Endothelial cell (in vitro differentiated cells): ENCODE measurements around the gene ZNF211. TPM values are rescaled to one million over a fixed set of nuclear protein-coding genes. Genes with fewer than 3 reads are reported as not detected.

Source experiments
- DNase-seq: peaks from one replicate; pipeline ENCODE4 v3.0.0; 2021; ENCODE audit warnings: low spot score
- H3K27ac Mint-ChIP-seq: one replicate; pipeline ENCODE4 v1.8.0; 2021; ENCODE audit warnings: mixed read lengths, inconsistent platforms; ENCODE audit not compliant: unreplicated experiment
- H3K27me3 Mint-ChIP-seq: one replicate; pipeline ENCODE4 v1.8.0; 2021; ENCODE audit warnings: mild to moderate bottlenecking, moderate library complexity, mixed read lengths, inconsistent platforms; ENCODE audit not compliant: unreplicated experiment
- H3K36me3 Mint-ChIP-seq: one replicate; pipeline ENCODE4 v1.8.0; 2021; ENCODE audit warnings: mild to moderate bottlenecking, low read depth, mixed read lengths, inconsistent platforms; ENCODE audit not compliant: unreplicated experiment
- H3K4me1 Mint-ChIP-seq: one replicate; pipeline ENCODE4 v1.8.0; 2021; ENCODE audit warnings: mild to moderate bottlenecking, mixed read lengths, inconsistent platforms; ENCODE audit not compliant: unreplicated experiment
- H3K4me3 Mint-ChIP-seq: one replicate; pipeline ENCODE4 v1.8.0; 2021; ENCODE audit warnings: mild to moderate bottlenecking, mixed read lengths, inconsistent platforms; ENCODE audit not compliant: unreplicated experiment
- H3K9me3 Mint-ChIP-seq: one replicate; pipeline ENCODE4 v1.8.0; 2021; ENCODE audit warnings: mixed read lengths, inconsistent platforms; ENCODE audit not compliant: unreplicated experiment
- total RNA-seq: library from RNA; stranded (reverse); fragmentation: NEBNext Ultra II Directional; extraction: Animal tissue kit (Norgen Biotek cat#: 25700); gene quantifications from one replicate; pipeline ENCODE4 v1.2.1, GENCODE V29; 2021; ENCODE audit not compliant: unreplicated experiment
- TF ChIP-seq, protein P1 (sequence below): fragments of 200-600 bp; sonication (generic); IDR thresholded peaks from one replicate; pipeline ENCODE4 v1.5.0; 2021; ENCODE audit warnings: antibody characterized with exemption; ENCODE audit not compliant: unreplicated experiment

Gene ZNF211
- total RNA-seq, 1 donor from 2014 or later: 31.1 TPM

DNA sequence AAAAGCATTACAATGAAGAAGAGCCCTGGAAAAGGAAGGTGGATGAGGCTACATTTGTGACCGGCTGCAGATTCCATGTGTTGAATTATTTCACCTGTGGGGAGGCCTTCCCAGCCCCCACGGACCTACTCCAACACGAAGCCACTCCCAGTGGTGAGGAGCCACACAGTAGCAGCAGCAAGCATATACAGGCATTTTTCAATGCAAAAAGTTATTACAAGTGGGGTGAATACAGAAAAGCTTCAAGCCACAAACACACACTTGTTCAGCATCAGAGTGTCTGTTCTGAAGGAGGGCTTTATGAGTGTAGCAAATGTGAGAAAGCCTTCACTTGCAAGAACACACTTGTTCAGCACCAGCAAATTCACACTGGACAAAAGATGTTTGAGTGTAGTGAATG is 53.8 kb downstream of the ZNF211 start:
- Mint-ChIP-seq H3K36me3 (peaks cover 80% of the 10 kb centered on the region), H3K27me3 (peaks cover 25% of the 10 kb centered on the region), H3K27ac (no peak overlapping the region), H3K9me3 (peaks cover 44% of the 10 kb centered on the region), H3K4me1 (peaks cover 27% of the 10 kb centered on the region), H3K4me3 (no peak overlapping the region)
- DNase-seq: no peak
- TF ChIP-seq, protein P1, sequence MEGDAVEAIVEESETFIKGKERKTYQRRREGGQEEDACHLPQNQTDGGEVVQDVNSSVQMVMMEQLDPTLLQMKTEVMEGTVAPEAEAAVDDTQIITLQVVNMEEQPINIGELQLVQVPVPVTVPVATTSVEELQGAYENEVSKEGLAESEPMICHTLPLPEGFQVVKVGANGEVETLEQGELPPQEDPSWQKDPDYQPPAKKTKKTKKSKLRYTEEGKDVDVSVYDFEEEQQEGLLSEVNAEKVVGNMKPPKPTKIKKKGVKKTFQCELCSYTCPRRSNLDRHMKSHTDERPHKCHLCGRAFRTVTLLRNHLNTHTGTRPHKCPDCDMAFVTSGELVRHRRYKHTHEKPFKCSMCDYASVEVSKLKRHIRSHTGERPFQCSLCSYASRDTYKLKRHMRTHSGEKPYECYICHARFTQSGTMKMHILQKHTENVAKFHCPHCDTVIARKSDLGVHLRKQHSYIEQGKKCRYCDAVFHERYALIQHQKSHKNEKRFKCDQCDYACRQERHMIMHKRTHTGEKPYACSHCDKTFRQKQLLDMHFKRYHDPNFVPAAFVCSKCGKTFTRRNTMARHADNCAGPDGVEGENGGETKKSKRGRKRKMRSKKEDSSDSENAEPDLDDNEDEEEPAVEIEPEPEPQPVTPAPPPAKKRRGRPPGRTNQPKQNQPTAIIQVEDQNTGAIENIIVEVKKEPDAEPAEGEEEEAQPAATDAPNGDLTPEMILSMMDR: no peak

GRCh38 chr19:57687363-57688010 is 54.5 kb downstream of the ZNF211 start:
- DNase-seq: no peak
- TF ChIP-seq, protein P1: no peak
- H3K27ac Mint-ChIP-seq: no peak overlapping the region
- H3K36me3 Mint-ChIP-seq: peaks cover 76% of the 10 kb centered on the region
- H3K9me3 Mint-ChIP-seq: peaks cover 44% of the 10 kb centered on the region
- H3K4me3 Mint-ChIP-seq: peak overlapping the region; percentile 82
- H3K27me3 Mint-ChIP-seq: peaks cover 24% of the 10 kb centered on the region
- peaks cover 20% of the 10 kb centered on the region for H3K4me1 Mint-ChIP-seq

- Mint-ChIP-seq H3K36me3 (peaks cover 74% of the 10 kb centered on the region), H3K27ac (no peak overlapping the region), H3K4me1 (peaks cover 13% of the 10 kb centered on the region), H3K4me3 (peak overlapping the region; percentile 82), H3K27me3 (peaks cover 18% of the 10 kb centered on the region), H3K9me3 (peaks cover 41% of the 10 kb centered on the region)
- TF ChIP-seq, protein P1: no peak
- no peak for DNase-seq
Measured at GRCh38 chr19:57688011-57688763, 55.2 kb downstream of the ZNF211 start.

GRCh38 chr19:57689750-57690149 is 56.8 kb downstream of the ZNF211 start:
- TF ChIP-seq, protein P1: no peak
- H3K27ac Mint-ChIP-seq: no peak overlapping the region
- DNase-seq: no peak
- peak overlapping the region; percentile 62 for H3K4me3 Mint-ChIP-seq
- H3K9me3 Mint-ChIP-seq: peaks cover 28% of the 10 kb centered on the region
- peaks cover 9% of the 10 kb centered on the region for H3K27me3 Mint-ChIP-seq
- peaks cover 71% of the 10 kb centered on the region for H3K36me3 Mint-ChIP-seq
- no peaks in the 10 kb centered on the region for H3K4me1 Mint-ChIP-seq

Other genes starting within 250 kb of the ZNF211 start
- gene ZNF548, start 243.3 kb upstream of the ZNF211 start, total RNA-seq: 26.1 TPM
- 13.7 TPM for gene ZNF17, start 222.0 kb upstream of the ZNF211 start, total RNA-seq
- 20.3 TPM for gene ZNF749, start 197.8 kb upstream of the ZNF211 start, total RNA-seq
- 1.8 TPM for gene VN1R1, start 176.0 kb upstream of the ZNF211 start, total RNA-seq
- 19.1 TPM for gene ZNF772, start 155.6 kb upstream of the ZNF211 start, total RNA-seq
- 16.1 TPM for gene ZNF419, start 145.4 kb upstream of the ZNF211 start, total RNA-seq
- 9.7 TPM for gene ZNF773, start 133.2 kb upstream of the ZNF211 start, total RNA-seq
- gene ZNF549, start 105.8 kb upstream of the ZNF211 start, total RNA-seq: 10.6 TPM
- gene ZNF550, start 73.3 kb upstream of the ZNF211 start, total RNA-seq: 15.3 TPM
- gene ZNF416, start 54.3 kb upstream of the ZNF211 start, total RNA-seq: 10.9 TPM
- gene ZIK1, start 49.0 kb upstream of the ZNF211 start, total RNA-seq: 19.9 TPM
- 7.2 TPM for gene ZNF530, start 33.3 kb upstream of the ZNF211 start, total RNA-seq
- gene ZNF134, start 18.9 kb upstream of the ZNF211 start, total RNA-seq: 37.5 TPM
- gene ZSCAN4, start 35.8 kb downstream of the ZNF211 start, total RNA-seq: 0.74 TPM
- gene ZNF551, start 48.8 kb downstream of the ZNF211 start, total RNA-seq: 11.6 TPM
- 23.2 TPM for gene ZNF154, start 76.0 kb downstream of the ZNF211 start, total RNA-seq
- 12.2 TPM for gene ZNF671, start 94.5 kb downstream of the ZNF211 start, total RNA-seq
- gene ZNF776, start 113.6 kb downstream of the ZNF211 start, total RNA-seq: 22.6 TPM
- 19.6 TPM for gene ZNF586, start 136.5 kb downstream of the ZNF211 start, total RNA-seq
- gene ZNF552, start 181.7 kb downstream of the ZNF211 start, total RNA-seq: 7.0 TPM
- gene ZNF587B, start 197.1 kb downstream of the ZNF211 start, total RNA-seq: 24.5 TPM
- gene ZNF587, start 216.7 kb downstream of the ZNF211 start, total RNA-seq: 36.8 TPM